IMR-90 (cell line): ENCODE measurements around the gene CCDC50. TPM values are rescaled to one million over a fixed set of nuclear protein-coding genes. Genes with fewer than 3 reads are reported as not detected.

Experiments
- ATAC-seq: fragments of 200-7000 bp; cut with Tn5 transposase; 2 replicates; pipeline ENCODE4 v1.9.1; 2020; ENCODE audit warnings: low read depth, mild to moderate bottlenecking, moderate library complexity
- BruUV-seq: library from RNA; stranded (reverse); fragments of 400-500 nt; replicated peaks from 2 replicates; lab custom pipeline; 2021; lab: Mats Ljungman, UMichigan
- CTCF ChIA-PET: fragments of 300-600 bp; formaldehyde crosslinking; extraction: SDS; loops from one replicate; lab custom pipeline; 2021; ENCODE audit warnings: antibody characterized with exemption; lab: Yijun Ruan, JAX
- POLR2A ChIA-PET: fragments of 300-600 bp; sonication (Branson Sonifier 250); formaldehyde crosslinking; loops from one replicate; lab custom pipeline; 2022; ENCODE audit warnings: antibody characterized with exemption; ENCODE audit not compliant: unreplicated experiment; lab: Charles Lee
- DNase-seq: peaks from one replicate; pipeline ENCODE4 v3.0.0; 2013
- H2AFZ ChIP-seq: replicated peaks from 2 replicates; pipeline ENCODE3; 2013; ENCODE audit warnings: low read length, mild to moderate bottlenecking; ENCODE audit not compliant: poor library complexity
- H2AK5ac ChIP-seq: 2 replicates; pipeline ENCODE4 v1.6.1; 2013; ENCODE audit warnings: low read depth, low read length, inconsistent platforms
- H2AK9ac ChIP-seq: replicated peaks from 2 replicates; pipeline ENCODE3; 2013; ENCODE audit warnings: mild to moderate bottlenecking, low read depth, low read length, moderate library complexity; ENCODE audit not compliant: poor library complexity
- H2BK120ac ChIP-seq: 2 replicates; pipeline ENCODE4 v1.6.1; 2013; ENCODE audit warnings: low read depth, low read length, inconsistent platforms
- H2BK15ac ChIP-seq: 3 replicates; pipeline ENCODE4 v1.6.1; 2013; ENCODE audit warnings: low read depth, low read length, inconsistent platforms
- H2BK20ac ChIP-seq: 2 replicates; pipeline ENCODE4 v1.6.1; 2013; ENCODE audit warnings: low read depth, mild to moderate bottlenecking, inconsistent platforms, low read length, moderate library complexity
- H2BK5ac ChIP-seq: 2 replicates; pipeline ENCODE4 v1.6.1; 2013; ENCODE audit warnings: mild to moderate bottlenecking, low read depth, low read length, inconsistent platforms; ENCODE audit not compliant: poor library complexity, severe bottlenecking
- H3K14ac ChIP-seq: replicated peaks from 2 replicates; pipeline ENCODE4 v1.6.1; 2013; ENCODE audit warnings: low read depth, low read length, inconsistent platforms
- H3K18ac ChIP-seq: 2 replicates; pipeline ENCODE4 v1.6.1; 2013; ENCODE audit warnings: low read depth, low read length, control low read depth
- H3K23ac ChIP-seq: 2 replicates; pipeline ENCODE4 v1.6.1; 2013; ENCODE audit warnings: low read depth, low read length, inconsistent platforms
- H3K27ac ChIP-seq: 2 replicates; pipeline ENCODE4 v1.5.1; 2013; ENCODE audit warnings: mild to moderate bottlenecking, control low read depth, low read length; ENCODE audit not compliant: insufficient read depth
- H3K27me3 ChIP-seq: 2 replicates; pipeline ENCODE4 v1.6.1; 2013; ENCODE audit warnings: low read length; ENCODE audit not compliant: control insufficient read depth, insufficient read depth
- H3K36me3 ChIP-seq: 2 replicates; pipeline ENCODE4 v1.6.1; 2013; ENCODE audit warnings: low read length, mixed read lengths; ENCODE audit not compliant: control insufficient read depth, insufficient read depth
- H3K4ac ChIP-seq: 2 replicates; pipeline ENCODE4 v1.6.1; 2013; ENCODE audit warnings: low read depth, low read length, inconsistent platforms
- H3K4me1 ChIP-seq: 2 replicates; pipeline ENCODE4 v1.6.1; 2013; ENCODE audit warnings: low read length, mixed read lengths; ENCODE audit not compliant: control insufficient read depth, insufficient read depth
- H3K4me2 ChIP-seq: 2 replicates; pipeline ENCODE4 v1.6.1; 2013; ENCODE audit warnings: low read depth, mild to moderate bottlenecking, control low read depth, low read length, moderate library complexity
- H3K4me3 ChIP-seq: 2 replicates; pipeline ENCODE4 v1.5.1; 2013; ENCODE audit warnings: low read depth, mild to moderate bottlenecking, control low read depth, low read length, moderate library complexity; ENCODE audit not compliant: insufficient read depth
- H3K56ac ChIP-seq: 2 replicates; pipeline ENCODE4 v1.6.1; 2013; ENCODE audit warnings: low read length, inconsistent platforms; ENCODE audit not compliant: insufficient read depth; ENCODE audit errors: extremely low read depth
- H3K79me1 ChIP-seq, 2 experiments: 2 replicates each; pipeline ENCODE4 v1.6.1; 2013; ENCODE audit warnings: low read length in 2 of 2, inconsistent platforms in 1 of 2, low read depth in 1 of 2
- H3K9ac ChIP-seq: 2 replicates; pipeline ENCODE4 v1.6.1; 2013; ENCODE audit warnings: low read depth, low read length, control low read depth
- H3K9me1 ChIP-seq: 2 replicates; pipeline ENCODE4 v1.6.1; 2013; ENCODE audit warnings: low read length, inconsistent platforms; ENCODE audit not compliant: insufficient read depth
- H3K9me3 ChIP-seq: 2 replicates; pipeline ENCODE4 v1.6.1; 2013; ENCODE audit warnings: low read length; ENCODE audit not compliant: control insufficient read depth, insufficient read depth
- H4K20me1 ChIP-seq: 2 replicates; pipeline ENCODE4 v1.6.1; 2013; ENCODE audit warnings: low read length, inconsistent platforms; ENCODE audit not compliant: insufficient read depth
- H4K5ac ChIP-seq: 2 replicates; pipeline ENCODE4 v1.6.1; 2013; ENCODE audit warnings: mild to moderate bottlenecking, low read depth, low read length, control low read depth
- H4K8ac ChIP-seq, 2 experiments: 2 replicates each; pipeline ENCODE4 v1.6.1; 2013; ENCODE audit warnings: low read depth in 2 of 2, low read length in 2 of 2, control low read depth in 1 of 2, inconsistent platforms in 1 of 2
- H4K91ac ChIP-seq: 2 replicates; pipeline ENCODE4 v1.6.1; 2013; ENCODE audit warnings: low read depth, low read length, inconsistent platforms; ENCODE audit not compliant: insufficient read depth
- MAFK ChIP-seq: IDR thresholded peaks from 2 replicates; pipeline ENCODE4 v1.6.1; 2012; ENCODE audit warnings: low read depth, low read length, improper control_type of control experiment
- RCOR1 ChIP-seq: IDR thresholded peaks from 2 replicates; pipeline ENCODE4 v1.6.1; 2012; ENCODE audit warnings: mild to moderate bottlenecking, low read length, improper control_type of control experiment; ENCODE audit not compliant: insufficient replicate concordance
- WGBS, 2 experiments: methylation state at CpG; one replicate each; pipeline versions ENCODE4 v1.1.5 to v1.1.7; 2013; ENCODE audit warnings: missing lambda C conversion rate in 2 of 2; ENCODE audit not compliant: insufficient read length in 1 of 2; ENCODE audit errors: extremely low coverage in 2 of 2; 5-methylcytosine and 5-hydroxymethylcytosine counted together
- dilution Hi-C: fragments of 300-500 bp; cut with HindIII; formaldehyde crosslinking; loops from one replicate; pipeline ENCODE4 v1.14.3; 2018; ENCODE audit warnings: low sequenced_read_pairs; ENCODE audit not compliant: unreplicated experiment
- in situ Hi-C: fragments of 300-500 bp; cut with MboI; formaldehyde crosslinking; loops from 3 replicates; pipeline ENCODE4 v1.14.3; 2019; ENCODE audit warnings: low sequenced_read_pairs, inconsistent platforms, mixed read lengths
- intact Hi-C: fragments of 100-400 bp; cut with micrococcal nuclease; formaldehyde crosslinking; loops from 2 replicates; pipeline ENCODE4 v1.10.0; 2022
- polyA plus RNA-seq, 3 experiments: library from polyadenylated mRNA; depleted of rRNA; stranded (reverse); fragments of >200 nt; gene quantifications; 2 replicates each; pipeline ENCODE4 v1.2.3, GENCODE V29; 2012; ENCODE audit warnings: low replicate concordance in 1 of 3
- total RNA-seq: library from RNA; depleted of rRNA; stranded (reverse); fragments of >200 nt; gene quantifications from 2 replicates; pipeline ENCODE4 v1.2.3, GENCODE V29; 2012

The CCDC50 gene
- total and polyA plus RNA-seq, 2 of the 4 experiments (the other 2 are of a cell fraction): 59.0 to 63.1 TPM

DNA sequence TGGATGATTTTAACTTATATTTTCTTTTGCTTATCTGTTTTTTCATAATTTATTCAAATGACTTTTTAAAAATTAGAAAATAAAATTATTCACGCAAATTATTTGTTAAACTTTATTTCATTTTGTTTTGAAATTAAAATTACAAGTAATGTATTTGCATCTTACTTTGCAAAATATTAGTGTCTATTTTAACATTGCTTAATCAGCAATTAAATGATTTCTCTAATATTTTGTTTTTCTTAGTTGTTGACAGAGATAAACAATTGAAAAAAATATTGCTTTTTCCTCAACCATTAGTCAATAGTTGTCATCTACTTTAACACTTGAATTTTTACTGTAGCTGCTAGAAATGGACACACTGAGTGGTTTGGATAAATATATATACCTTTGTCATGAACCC lies 99.0 kb downstream of the CCDC50 start:
- H3K27ac ChIP-seq: no peak overlapping the region
- no peak overlapping the region for H3K14ac ChIP-seq
- H3K4ac ChIP-seq: no peak overlapping the region
- no peak overlapping the region for H2BK120ac ChIP-seq
- no peaks in the 10 kb centered on the region for H3K27me3 ChIP-seq
- DNase-seq: no peak
- BruUV-seq: no TSS peak
- intact Hi-C loops (no loop called here), dilution Hi-C loops (no loop called here), in situ Hi-C loops (no loop called here)
- H3K23ac ChIP-seq: no peak overlapping the region
- H4K8ac ChIP-seq: no peak overlapping the region
- POLR2A ChIA-PET: no interaction called here
- H2BK20ac ChIP-seq: no peak overlapping the region
- no CpG with 5 or more reads among the region's 1 CpG for WGBS, 2 experiments
- H3K9me3 ChIP-seq: no peaks in the 10 kb centered on the region
- H3K36me3 ChIP-seq: no peaks in the 10 kb centered on the region
- H3K18ac ChIP-seq: no peak overlapping the region
- no peak overlapping the region for H2AK9ac ChIP-seq
- no peaks in the 10 kb centered on the region for H3K79me1 ChIP-seq
- no peak overlapping the region for H3K4me2 ChIP-seq
- CTCF ChIA-PET: no interaction called here
- H3K4me3 ChIP-seq: no peak overlapping the region
- no peak overlapping the region for H4K91ac ChIP-seq
- no peaks in the 10 kb centered on the region for H4K20me1 ChIP-seq
- no peak overlapping the region for H2BK5ac ChIP-seq
- no peak overlapping the region for H3K56ac ChIP-seq
- no peak overlapping the region for H4K5ac ChIP-seq
- ATAC-seq: no peak
- H2BK15ac ChIP-seq: no peak overlapping the region
- H3K9me1 ChIP-seq: no peaks in the 10 kb centered on the region
- H2AK5ac ChIP-seq: no peak overlapping the region
- TF ChIP-seq MAFK (peak; percentile 73), RCOR1 (no peak)
- H3K9ac ChIP-seq: no peak overlapping the region
- no peak overlapping the region for H2AFZ ChIP-seq
- no peaks in the 10 kb centered on the region for H3K4me1 ChIP-seq
